ENCODE results near the gene CDKL5.

Gene CDKL5

DNA sequence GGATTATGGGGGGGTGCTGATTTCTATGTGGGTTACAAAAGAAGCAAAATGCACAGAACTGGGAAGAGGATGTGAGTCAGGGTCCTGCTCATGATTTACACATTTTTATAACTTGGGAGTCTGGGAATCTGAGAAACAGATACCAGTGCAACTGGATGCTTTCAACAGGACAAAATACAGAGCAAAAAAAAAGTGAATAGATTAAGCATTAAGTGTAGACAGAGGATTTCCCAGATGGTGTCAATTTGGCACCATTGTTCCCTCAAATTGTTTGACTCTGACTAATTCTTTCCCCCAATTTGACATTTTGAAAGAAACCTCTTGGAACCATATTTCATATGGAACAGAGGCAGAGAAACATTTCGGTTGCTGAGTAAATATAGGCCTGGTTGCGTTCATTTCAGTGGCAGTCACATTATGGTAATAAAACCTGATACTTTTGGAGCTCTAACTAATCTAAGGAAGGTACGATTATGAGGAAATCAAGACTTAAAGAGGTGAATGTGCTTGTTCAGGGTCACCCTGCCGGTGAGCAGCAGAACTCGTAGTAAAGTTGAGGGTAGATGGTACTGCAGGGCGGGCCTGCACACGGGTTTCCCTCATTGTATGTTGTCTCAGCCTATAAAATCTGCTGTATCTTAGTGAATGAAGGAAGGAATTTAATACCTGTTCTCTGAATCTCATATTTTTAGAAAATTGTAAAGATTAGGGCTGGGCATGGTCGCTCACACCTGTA lies 18.7 kb upstream of the CDKL5 start:
- no peak for TF ChIP-seq CTCF (conservative IDR thresholded peaks at IDR 0.05; ENCODE audit: control insufficient read depth, insufficient read depth, low read depth, low read length)
- no peak overlapping the region for H3K4me3 ChIP-seq (ENCODE audit: control insufficient read depth, low read depth, low read length)
- peak; percentile 25 for DNase-seq (ENCODE audit: low read depth)

GRCh38 chrX:18410038-18410437 lies 15.4 kb upstream of the CDKL5 start:
- peak; percentile 47 for DNase-seq (ENCODE audit: low read depth)
- peak; percentile 20 for TF ChIP-seq CTCF (conservative IDR thresholded peaks at IDR 0.05; ENCODE audit: control insufficient read depth, insufficient read depth, low read depth, low read length)
- no peak overlapping the region for H3K4me3 ChIP-seq (ENCODE audit: control insufficient read depth, low read depth, low read length)

DNA sequence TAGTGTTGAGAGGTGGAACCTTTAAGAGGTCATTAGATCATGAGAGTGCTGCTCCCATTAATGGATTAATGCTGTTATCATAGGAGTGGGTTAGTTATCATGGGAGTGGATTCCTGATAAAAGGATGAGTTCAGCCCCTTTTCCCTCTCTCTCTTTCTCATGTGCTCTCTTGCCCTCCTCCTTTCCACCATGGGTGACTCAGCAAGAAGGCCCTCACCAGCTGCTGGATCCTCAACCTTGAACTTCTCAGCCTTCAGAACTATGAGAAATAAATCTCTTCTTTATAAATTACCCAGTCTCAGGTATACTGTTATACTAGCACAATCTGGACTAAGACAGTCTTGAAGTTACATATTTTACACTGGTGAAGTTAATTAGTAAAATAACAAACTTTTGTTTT lies 10.0 kb upstream of the CDKL5 start:
- no peak overlapping the region for H3K4me3 ChIP-seq (ENCODE audit: control insufficient read depth, low read depth, low read length)
- peak; percentile 13 for DNase-seq (ENCODE audit: low read depth)
- no peak for TF ChIP-seq CTCF (conservative IDR thresholded peaks at IDR 0.05; ENCODE audit: control insufficient read depth, insufficient read depth, low read depth, low read length)

- no peak overlapping the region for H3K4me3 ChIP-seq (ENCODE audit: control insufficient read depth, low read depth, low read length)
- no peak for TF ChIP-seq CTCF (conservative IDR thresholded peaks at IDR 0.05; ENCODE audit: control insufficient read depth, insufficient read depth, low read depth, low read length)
- peak; percentile 88 for DNase-seq (ENCODE audit: low read depth)
Observed at GRCh38 chrX:18422325-18422724, 3.1 kb upstream of the CDKL5 start.

DNA sequence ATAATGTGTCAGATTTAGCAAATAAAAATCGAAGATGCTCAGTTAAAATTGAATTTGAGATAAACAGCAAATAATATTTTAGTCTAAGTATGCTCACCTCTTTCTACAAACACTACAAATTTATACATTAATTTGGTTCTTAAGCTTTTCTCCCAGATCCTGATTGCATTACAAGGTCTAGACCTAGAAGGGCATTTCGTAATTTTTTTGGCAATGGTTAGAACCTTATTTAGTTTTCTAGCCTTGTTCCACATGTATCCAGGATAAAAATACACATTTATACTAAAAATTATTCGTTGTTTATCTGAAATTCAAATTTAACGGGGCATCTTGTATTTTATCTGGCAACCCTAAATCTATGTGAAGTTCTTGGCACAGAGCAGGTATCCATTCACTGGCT lies 2.5 kb upstream of the CDKL5 start:
- TF ChIP-seq CTCF (conservative IDR thresholded peaks at IDR 0.05; ENCODE audit: control insufficient read depth, insufficient read depth, low read depth, low read length), result no peak
- no peak overlapping the region for H3K4me3 ChIP-seq (ENCODE audit: control insufficient read depth, low read depth, low read length)
- DNase-seq (ENCODE audit: low read depth), result peak; percentile 41

DNA sequence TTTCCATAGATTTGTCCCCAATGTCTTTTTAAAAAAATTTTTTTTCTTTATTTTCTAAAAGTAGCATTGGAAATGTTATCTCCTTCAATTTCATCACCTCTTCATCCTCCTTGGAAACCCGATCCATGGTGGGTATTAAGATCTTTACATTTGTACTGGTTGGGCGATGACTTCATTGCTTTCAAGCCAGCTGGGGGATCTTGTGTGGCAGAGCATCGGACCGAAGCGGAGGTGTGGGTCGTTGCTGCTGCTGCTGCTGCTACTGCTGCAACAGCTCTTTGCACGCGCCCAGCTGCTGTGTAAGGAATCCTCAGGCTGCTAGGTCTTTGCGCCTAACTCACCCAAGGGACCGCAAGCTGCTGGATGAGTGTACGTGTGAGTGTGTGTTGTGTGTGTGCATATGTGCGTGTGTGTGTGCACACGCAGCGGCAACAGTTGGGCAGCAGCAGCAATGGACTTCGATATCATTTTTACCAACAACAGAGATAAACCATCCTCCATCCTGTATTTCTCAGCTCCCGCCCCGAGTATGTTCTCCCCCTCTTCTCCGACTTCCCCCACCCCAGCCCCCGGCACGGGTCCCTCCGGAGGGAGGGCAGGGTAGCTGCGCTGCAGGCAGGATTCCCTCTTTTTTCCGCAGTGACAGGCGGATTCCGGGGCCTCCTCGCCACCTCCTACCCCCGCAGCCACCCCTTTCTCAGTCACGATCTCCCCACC lies 768 bp upstream of the CDKL5 start:
- peak overlapping the region; percentile 61 for H3K4me3 ChIP-seq (ENCODE audit: control insufficient read depth, low read depth, low read length)
- no peak for TF ChIP-seq CTCF (conservative IDR thresholded peaks at IDR 0.05; ENCODE audit: control insufficient read depth, insufficient read depth, low read depth, low read length)
- peak; percentile 33 for DNase-seq (ENCODE audit: low read depth)

All from fibroblast of mammary gland (primary cell).